Fibroblast of peridontal ligament (primary cell): ENCODE data around the gene SPDYC.
"Not testable (repeated sequence)": the region's sequence is repeated elsewhere in the genome, so short reads cannot be mapped to it uniquely, and the experiment has no call there.

Experiments used
- DNase-seq: peaks from one replicate; pipeline ENCODE4 v3.0.0-alpha.2; 2010; ENCODE audit errors: extremely low read depth

Gene SPDYC

DNA sequence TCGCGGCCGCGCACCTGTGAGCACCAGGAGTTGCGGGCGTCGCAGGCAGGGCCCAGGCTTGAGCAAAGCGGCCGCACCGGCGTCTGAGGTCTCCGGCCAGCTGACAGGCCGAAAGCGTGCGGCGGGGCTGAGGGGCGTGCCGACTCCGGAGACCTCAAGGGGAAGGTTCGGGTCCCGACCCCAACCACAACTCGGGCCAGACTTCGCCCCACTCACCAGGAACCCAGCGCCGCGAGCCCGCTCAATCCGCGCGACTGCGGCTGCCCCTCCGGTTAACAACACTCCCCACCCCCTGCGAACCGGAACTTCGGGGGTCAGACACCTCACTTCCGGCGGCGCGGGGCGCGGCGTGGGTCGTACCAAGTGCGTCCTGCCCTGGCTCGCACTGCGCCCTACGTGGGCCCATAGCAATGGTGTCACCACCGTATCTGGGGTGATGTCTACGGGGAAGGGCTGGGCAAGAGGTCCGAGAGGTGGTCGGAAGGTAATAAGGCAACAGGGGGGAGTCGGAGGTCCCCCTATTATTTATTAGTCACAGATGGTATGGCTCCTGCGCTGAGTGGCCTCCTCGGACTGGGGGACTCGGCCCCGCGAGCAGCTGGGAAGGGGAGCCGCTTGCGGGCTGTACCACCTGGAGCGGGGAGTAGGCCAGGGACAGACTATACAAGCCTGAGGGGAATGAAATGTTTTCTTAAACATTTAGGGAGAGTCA is 35.6 kb upstream of the SPDYC start, which contains the start of gene SYVN1:
Gene SYVN1 (minus strand): TSS at position 280 of the 712 bp plus-strand sequence. CDS start 918 bp downstream, outside the sequence.
- DNase-seq = peak; percentile 84

DNA sequence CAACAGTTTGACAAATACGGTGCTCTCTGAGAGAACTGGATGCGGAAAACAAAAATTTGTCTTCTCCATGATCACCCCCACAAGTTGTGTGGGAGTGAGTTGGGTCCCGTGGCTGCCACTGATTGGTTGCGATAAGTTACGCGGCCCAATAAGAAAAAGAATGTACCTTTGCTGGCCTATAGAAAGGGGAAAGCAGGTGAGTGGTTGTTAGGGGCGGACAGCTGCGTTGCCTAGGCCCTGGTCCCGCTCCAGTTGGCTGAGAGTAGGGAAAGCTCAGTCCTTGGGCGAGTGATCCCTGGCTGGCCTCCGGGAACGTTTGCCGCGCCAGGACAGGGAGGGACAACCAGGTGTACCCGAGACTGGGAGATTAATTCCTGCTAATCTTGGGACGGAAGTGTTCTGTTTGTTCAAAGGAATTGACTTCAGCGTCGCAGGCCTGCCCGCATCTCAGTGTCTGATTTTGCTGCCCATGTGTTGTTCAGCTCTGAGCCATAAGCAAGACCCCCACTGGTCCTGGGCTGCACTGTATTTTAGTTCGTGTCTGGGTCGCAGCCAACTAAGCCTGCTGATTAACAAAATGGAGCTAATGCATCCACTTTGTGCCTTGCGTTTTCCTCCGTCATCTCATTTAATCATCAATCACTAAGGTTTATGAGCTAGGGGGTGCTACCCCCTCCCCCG is 34.9 kb upstream of the SPDYC start:
- DNase-seq = peak; percentile 94

DNA sequence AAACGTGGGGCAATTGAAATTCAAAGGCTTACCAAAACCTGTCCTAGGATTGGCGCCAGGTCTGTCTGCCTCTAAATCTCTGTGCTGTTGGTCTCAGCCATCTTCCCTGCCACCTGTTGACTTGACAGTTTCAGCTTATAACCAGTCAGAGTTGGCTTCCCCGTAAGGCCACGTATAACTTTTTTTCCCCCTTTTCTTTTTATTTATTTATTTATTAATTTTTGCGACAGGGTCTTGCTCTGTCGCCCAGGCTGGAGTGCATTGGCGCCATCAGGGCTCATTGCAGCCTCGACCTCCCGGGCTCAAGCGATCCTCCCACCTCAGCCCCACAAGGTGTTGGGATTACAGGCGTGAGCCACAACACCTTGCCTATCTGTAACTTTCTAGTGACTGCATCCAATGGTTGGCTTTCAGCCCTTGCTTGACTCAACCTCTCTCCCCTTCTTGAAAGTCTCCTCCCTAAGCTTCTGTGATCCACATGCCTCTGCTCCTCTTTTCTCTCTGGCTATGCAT is 34.3 kb upstream of the SPDYC start:
- no peak for DNase-seq

DNA sequence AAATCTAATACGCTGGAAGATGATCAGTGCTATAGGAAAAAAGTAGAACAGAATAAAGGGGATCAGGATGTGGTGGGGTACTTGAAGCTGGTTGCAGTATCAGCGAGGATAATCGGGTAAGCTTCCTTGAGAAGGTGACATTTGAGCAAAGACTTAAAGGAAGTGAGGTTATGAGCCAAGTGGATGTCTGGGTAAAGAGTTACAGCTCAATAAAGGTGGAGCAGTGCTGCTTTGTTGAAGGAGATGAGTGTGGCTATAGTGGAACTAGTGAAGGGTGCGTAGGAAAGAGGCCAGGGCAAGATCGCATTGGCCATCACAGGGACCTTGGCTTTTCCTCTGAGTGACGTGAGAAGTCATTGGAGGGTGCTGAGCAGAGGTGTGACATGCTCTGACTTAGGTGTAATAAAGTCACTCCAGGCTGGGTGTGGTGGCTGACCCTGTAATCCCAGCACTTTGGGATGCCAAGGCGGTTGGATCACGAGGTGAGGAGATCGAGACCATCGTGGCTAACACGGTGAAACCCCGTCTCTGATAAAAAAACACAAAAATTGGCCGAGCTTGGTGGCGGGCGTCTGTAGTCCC is 33.4 kb upstream of the SPDYC start:
- DNase-seq = no peak

DNA sequence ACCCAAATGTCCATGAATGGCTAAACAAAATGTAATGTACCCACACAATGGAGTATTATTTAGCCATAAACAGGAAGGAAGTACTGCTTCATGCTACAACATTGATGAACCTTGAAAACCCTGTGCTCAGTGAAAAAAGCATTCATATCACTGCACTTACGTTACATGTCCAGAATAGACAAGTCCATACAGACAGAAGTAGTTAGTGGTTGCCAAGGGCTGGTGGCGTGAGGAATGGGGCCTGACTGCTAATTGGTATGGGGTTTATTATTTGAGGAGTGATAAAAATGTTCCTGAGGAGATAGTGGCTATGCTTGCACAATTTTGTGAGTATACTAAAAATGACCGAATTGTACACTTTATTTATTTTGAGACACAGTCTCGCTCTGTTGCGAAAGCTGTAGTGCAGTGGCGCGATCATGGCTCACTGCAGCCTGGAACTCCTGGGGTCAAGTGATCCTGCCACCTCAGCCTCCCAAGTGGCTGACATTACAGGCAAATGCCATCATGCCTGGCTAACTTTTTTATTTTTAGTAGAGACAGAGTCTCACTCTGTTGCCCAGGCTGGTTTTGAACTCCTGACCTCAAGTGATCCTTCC is 28.0 kb upstream of the SPDYC start:
- DNase-seq = no peak

DNA sequence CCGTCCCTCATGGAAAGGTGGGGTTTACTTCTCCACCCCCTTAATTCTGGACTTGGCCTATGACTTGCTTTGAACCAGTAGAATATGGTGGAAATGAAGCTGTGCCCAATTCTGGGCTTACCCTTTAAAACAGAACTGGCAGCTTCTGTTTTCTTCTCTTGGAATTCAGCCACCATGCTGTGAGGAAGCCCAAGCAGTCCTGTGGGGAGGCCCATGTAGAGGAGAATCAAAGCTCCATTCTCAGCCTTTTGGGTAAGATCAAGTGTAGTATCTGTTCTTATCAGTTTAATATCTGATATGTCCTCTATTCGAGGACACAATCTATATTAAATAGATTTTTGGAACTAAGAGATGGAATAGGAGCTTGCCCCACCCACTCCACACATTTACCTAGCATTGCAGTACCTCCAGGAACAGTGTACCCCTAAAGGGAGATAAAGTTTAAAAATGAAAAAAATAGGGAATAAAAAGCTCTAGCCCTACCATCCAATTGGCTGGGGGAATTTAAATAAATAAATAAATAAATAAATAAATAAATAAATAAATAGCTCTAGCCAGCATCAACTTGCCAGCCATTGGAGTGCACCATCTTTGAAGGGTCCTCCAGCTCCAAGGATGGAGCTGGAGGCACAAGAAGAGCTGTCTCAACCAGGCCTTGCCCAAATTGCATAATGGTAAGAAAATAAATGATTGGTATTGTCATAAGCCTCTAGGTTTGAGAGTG is 22.5 kb upstream of the SPDYC start:
- DNase-seq = no peak

DNA sequence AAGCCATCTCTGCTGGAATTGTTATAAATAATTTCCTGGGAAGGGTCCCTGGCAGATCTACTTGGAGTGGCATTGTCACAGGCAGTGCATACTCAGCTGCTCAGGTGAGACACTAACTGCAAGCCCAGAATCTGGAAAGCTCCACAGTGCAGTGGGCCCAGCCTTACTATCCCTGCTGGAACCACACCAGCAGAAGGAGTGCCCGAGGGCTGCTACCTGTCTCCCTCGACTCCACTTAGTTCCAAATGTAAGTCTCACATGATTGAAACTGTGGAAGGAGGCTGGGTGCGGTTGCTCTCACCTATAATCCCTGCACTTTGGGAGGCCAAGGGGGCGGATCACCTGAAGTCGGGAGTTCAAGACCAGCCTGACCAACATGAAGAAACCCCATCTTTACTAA is 21.4 kb upstream of the SPDYC start:
- DNase-seq = no peak

DNA sequence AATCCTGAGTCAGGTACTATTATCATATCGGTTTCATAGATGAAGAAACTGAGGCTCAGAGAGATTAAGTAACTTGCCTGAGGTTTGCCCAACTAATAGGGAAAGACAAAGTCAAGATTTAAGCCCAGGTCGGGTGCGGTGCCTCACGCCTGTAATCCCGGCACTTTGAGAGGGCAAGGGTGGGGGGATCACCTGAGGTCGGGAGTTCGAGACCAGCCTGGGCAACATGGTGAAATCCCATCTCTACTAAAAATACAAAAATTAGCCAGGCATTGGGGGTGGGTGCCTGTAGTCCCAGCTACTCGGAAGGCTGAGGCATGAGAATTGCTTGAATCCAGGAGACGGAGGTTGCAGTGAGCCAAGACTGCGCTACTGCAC is 19.9 kb upstream of the SPDYC start:
- DNase-seq = not testable (repeated sequence)

DNA sequence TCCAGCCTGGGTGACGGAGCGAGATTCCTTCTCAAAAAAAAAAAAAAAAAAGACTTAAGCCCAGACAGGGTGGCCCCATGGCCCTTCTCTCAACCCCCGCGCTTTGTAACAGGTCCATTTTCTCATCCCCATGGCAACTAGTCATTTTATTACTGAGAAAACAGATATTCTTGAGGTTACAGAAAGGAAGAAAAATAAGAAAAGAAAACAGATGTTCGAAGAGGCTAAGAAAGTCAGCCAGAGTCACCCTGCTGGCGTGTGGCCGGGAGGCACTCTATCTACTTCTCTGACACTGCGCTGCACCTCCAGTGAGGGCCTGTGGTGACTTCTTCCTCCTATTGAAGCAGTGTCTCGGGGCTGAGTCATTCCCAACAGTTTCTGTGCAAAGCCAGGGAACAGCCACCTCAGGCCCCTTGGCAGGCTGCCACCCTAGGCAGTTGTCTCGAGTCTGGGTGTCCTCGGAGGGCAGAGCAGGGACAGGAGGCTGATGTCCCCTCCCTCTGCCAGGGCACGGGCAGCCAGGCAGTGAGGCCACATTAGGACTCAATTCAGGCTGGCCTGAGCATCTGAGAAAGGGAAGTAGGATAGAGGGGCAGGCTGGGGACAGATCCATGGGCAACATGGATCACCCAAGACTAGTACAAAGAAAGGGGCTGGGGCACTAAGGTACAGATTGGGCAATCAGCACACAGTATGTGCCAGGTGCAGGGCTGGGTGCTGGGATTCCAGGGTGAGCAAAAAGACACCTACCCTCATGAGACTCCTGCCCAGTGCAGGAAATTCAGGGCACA is 19.3 kb upstream of the SPDYC start:
- DNase-seq = peak; percentile 53

DNA sequence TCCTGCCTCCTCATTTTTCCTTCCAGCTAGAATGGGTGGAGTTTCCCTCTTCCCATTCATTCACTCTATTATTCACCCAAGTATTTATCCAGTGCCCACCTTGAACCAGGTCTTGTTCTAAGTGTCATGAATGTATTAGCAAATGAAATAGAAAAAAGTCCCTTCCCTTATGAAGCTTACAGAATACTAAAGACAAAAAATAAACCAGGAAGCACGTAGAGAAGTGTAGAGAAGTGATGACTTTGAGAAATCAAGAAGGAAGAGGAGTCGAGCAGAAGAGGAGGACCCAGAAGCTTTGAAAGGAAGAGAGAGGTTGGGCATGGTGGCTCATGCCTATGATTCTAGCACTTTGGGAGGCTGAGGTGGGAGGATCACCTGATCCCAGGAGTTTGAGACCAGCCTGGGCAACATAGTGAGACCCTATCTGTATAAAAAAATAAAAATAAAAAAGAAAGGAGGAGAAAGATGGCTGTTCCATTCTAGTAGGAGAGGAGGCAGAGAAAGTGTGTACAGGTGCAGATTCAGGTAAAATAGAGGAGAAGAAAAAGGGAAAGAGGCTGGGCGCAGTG is 18.6 kb upstream of the SPDYC start:
- no peak for DNase-seq

DNA sequence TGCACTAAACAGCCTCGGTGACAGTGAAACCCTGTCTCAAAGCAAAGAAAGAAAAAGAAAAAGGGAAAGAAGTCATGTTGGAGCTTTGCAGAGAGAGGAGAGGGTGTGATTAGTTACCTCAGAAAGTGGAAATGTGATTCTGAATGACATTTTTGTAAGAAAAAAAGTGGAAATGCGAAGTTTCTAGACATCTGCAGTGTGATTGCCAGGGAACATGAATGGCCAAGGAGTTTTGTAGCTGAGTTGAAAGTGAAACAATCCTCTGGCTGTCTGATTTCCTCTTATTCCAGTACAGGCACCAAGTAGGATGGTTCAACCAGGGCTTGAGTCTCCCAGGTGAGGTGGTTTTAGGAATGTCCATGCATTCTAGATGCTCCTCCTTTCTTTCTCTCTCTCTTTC is 17.9 kb upstream of the SPDYC start:
- DNase-seq = peak; percentile 16

DNA sequence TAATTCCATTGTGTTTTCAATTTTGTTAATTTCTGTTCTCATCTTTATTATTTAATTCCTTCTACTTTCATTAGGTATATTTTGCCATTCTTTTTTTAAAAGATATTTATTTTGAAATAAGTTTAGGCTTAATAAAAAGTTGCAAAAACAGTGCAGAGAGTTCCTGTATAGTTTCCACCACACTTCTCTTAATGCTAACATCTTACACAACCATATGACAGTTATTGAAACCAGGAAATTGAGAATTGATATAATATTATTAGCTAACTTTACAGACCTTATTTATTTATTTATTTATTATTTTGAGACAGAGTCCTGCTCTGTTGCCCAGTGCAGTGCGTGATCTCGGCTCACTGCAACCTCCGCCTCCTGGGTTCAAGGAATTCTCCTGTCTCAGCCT is 13.8 kb upstream of the SPDYC start:
- no peak for DNase-seq

DNA sequence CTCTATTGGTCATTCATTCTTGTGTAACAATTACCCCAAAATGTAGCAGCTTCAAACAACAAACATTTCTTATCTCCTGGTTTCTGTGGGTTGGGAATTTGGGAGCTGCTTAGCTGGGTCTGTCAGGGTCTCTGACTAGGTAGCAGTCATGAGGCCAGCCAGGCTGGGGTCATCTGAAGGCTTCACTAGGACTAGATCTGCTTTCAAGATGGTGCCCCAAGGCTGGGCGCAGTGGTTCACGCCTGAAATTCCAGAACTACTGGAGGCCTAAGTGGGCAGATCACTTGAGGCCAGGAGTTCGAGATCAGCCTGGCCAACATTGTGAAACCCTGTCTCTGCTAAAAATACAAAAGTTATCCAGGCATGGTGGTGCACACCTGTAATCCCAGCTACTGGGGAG is 13.1 kb upstream of the SPDYC start:
- no peak for DNase-seq

DNA sequence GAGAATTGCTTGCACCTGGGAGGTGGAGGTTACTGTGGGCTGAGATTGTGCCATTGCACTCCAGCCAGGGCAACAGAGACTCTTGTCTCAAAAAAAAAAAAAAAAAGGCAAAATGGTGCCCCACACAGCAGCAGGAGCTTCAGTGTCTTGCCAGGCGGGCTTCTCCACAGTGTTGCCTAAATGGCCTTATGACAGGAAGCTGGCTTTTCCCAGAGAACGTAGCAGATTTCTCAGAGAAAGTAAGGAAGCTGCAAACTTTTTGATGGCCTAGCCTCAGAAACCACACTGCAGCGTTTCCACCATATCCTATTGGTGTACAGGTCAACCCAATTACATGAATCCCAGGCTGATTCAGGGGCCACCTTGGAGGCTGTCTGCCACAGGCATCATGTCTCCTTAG is 12.7 kb upstream of the SPDYC start:
- no peak for DNase-seq

DNA sequence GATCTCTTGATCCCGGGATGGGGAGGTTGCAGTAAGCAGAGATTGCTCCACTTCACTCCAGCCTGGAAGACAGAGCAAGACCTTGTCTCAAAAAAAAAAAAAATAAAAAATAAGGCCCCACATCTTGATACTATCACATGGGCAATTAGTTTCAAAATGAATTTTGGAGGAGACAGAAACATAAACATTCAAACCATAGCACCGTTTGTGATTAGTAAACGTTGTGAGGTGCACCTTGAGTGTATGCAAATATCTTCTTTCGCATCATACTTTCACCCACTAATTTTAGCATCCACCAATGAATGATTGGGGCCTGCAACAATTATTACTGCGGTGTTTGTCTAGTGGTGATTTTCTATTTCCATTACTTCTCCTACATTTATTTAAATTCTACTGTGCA is 11.0 kb upstream of the SPDYC start:
- no peak for DNase-seq

DNA sequence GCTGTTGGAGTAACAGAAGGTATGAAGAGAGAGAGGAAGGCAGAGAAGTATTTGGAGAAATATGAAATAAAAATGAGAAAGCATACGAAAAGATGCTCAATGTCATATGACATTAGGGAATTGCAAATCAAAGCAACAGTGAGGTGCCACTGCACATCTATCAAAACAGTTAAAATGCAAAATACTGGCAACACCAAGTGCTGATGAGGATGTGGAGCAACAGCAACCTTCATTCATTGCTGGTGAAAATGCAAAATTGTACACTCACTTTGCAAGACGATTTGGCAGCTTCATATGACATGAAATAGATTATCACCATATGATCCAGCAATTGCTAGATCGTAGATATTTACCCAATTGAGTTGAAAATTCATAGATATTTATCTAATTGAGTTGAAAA is 9.4 kb upstream of the SPDYC start:
- no peak for DNase-seq

DNA sequence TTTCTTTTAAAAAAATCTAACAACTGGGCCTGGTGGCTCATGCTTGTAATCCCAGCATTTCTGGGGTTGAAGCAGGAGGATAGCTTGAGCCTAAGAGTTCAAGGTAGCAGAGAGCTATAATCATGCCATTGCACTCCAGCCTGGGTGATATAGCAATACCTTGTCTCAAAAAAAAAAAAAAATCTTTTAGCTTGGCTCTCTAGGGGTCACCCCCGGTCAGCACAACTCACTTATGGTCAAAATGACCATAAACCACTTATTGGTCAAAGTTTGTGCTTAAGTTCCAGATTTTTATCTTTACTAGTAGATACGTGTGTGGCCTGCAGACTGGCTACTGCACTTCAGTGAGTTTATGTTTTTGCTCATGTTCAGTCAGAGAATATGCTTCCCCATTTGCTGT is 6.3 kb upstream of the SPDYC start:
- no peak for DNase-seq

DNA sequence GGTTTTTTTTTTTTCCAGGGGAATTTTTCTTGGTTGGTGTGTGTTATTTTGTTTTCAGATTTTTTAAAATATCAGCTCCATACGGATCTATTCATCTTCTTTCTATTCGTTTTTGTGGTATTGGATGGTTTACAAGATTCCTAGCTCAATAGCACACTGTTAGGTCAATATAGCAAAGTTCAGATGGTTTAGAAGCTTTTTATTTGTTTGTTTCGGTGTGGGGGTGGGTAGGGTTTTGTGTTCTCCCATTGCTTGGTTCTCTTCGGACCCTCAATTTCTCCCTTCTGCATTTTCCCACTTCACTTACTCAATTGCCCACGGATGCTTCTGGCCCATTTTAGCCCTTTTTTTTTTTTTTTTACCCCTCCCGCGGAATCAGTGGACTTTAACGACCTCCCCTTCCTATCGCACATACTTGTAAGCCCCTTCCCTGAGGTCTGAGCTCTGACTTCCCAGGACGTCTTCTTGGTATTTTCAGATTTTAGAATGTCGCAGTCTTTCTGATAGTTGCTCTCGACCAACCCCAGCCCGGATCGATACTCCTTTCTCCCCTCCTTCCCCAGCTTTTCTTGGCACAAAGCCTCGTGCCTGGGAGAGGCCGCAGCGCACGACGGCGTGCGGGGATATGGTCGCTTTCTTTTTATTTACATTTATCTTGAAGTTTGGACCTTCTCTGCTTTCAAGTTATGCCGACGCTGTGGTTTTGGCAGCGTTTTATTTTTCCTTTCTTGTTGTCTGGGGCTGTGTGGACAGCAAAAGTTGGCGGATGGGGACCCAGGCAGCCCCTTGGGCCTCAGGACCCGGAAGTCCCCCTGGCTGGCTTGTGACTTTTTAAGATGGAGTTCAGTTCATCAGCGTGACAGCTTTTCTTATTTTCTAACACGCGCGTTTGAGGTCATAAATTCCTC is 4.4 kb upstream of the SPDYC start:
- peak; percentile 54 for DNase-seq

DNA sequence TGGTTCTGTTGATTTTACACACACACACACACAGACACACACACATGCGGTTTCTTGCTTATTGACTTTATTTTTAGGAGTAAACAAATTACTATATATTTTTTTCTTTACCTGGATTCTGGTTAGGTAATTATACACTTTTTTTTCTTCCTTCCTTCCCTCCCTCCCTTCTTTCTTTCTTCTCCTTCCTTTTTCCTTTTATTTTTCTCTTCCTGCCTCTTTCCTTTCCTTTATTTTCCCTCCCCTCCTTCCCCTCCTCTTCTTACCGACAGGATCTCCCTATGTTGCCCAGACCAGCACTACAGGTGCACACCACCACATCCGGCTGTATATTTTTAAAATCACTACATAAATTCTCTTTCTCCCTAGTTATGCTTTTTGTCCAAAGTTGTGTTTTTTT is 3.1 kb upstream of the SPDYC start:
- DNase-seq = no peak

DNA sequence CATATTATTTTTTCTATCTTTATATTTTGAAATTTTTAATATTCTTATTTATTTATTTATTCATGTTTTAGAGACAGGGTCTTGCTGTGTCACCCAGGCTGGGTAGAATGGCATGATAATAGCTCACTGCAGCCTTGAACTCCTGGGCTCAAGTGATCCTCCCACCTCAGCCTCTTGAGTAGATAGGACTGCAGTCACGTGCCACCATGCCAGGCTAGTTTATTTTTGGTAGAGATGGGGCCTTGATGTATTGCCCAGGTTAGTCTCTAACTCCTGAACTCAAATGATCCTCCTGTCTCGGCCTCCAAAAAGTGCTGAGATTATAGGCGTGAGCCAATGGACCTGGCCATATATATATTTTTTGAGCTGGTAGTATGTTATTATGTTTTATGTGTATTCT is 2.4 kb upstream of the SPDYC start:
- no peak for DNase-seq
